Calu3 (cell line): Measurements from ENCODE around the gene TGM3. TPM values are rescaled to one million over a fixed set of nuclear protein-coding genes. Genes with fewer than 3 reads are reported as not detected.

Source experiments
- BruUV-seq: library from RNA; stranded (reverse); fragments of 400-500 nt; replicated peaks from 2 replicates; lab custom pipeline; 2021; lab: Mats Ljungman, UMichigan
- CTCF ChIA-PET: fragments of 300-600 bp; sonication (Branson Sonifier 250); formaldehyde crosslinking; loops from one replicate; lab custom pipeline; 2022; ENCODE audit warnings: antibody characterized with exemption; lab: Charles Lee
- DNase-seq: peaks from one replicate; pipeline ENCODE4 v3.0.0; 2022
- H3K27ac Mint-ChIP-seq: one replicate; pipeline ENCODE4 v1.8.0; 2022; ENCODE audit warnings: mixed read lengths; ENCODE audit not compliant: unreplicated experiment
- H3K27me3 Mint-ChIP-seq: one replicate; pipeline ENCODE4 v1.8.0; 2022; ENCODE audit warnings: mixed read lengths; ENCODE audit not compliant: unreplicated experiment
- H3K36me3 Mint-ChIP-seq: one replicate; pipeline ENCODE4 v1.8.0; 2022; ENCODE audit warnings: mild to moderate bottlenecking, moderate library complexity, mixed read lengths; ENCODE audit not compliant: insufficient read depth, unreplicated experiment
- H3K4me1 Mint-ChIP-seq: one replicate; pipeline ENCODE4 v1.8.0; 2022; ENCODE audit warnings: mild to moderate bottlenecking, low read depth, mixed read lengths; ENCODE audit not compliant: unreplicated experiment
- H3K4me3 Mint-ChIP-seq: one replicate; pipeline ENCODE4 v1.8.0; 2022; ENCODE audit warnings: mild to moderate bottlenecking, low read depth, moderate library complexity, mixed read lengths; ENCODE audit not compliant: unreplicated experiment
- H3K9me3 Mint-ChIP-seq: one replicate; pipeline ENCODE4 v1.8.0; 2022; ENCODE audit warnings: low read depth, mixed read lengths; ENCODE audit not compliant: unreplicated experiment
- CTCF ChIP-seq: fragments of 200-600 bp; IDR thresholded peaks from one replicate; pipeline ENCODE4 v1.8.0; 2022; ENCODE audit warnings: antibody characterized with exemption; ENCODE audit not compliant: unreplicated experiment
- intact Hi-C: fragments of 100-400 bp; cut with micrococcal nuclease; formaldehyde crosslinking; loops from one replicate; pipeline ENCODE4 v1.10.0; 2022; ENCODE audit not compliant: unreplicated experiment
- total RNA-seq: library from RNA; stranded (reverse); gene quantifications from 2 replicates; pipeline ENCODE4 v1.2.3, GENCODE V29; 2022

The TGM3 gene
- total RNA-seq, 1 experiment from 2014 or later: not detected

DNA sequence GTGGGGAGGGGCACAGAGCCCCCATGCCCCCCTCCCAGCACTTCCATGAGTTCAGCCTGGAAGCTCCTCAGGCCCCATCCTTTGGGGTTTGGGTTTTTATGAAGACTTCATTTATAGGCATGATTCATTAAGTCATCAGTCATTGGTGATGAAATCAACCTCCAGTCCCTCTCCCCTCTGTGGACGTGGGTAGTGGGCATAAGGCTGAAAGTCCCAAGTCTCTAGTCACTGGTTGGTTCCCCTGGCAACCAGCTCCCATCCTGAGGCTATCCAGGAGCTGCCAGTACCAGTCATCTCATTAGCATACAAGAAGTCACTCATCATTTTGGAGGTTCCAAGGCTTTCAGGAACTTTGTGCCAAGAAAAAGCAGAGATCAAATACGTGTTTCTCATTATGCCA, 9.2 kb downstream of the TGM3 start:
- Mint-ChIP-seq H3K27me3 (no peaks in the 10 kb centered on the region), H3K36me3 (no peaks in the 10 kb centered on the region), H3K4me3 (no peak overlapping the region), H3K4me1 (peaks cover 3% of the 10 kb centered on the region), H3K9me3 (no peaks in the 10 kb centered on the region), H3K27ac (no peak overlapping the region)
- DNase-seq: no peak
- CTCF ChIA-PET: interaction anchor here (0.6 kb wide), 1 partner anchor 1578 kb away, joined by 6 read pairs; no protein-coding TSS in a partner anchor
- no TSS peak for BruUV-seq
- no peak for TF ChIP-seq CTCF
- intact Hi-C loops: no loop called here

GRCh38 chr20:2305479-2305878, 9.7 kb downstream of the TGM3 start:
- CTCF ChIA-PET: interaction anchor here (0.6 to 1.2 kb wide), 2 partner anchors 28 to 1578 kb away, joined by 3 to 6 read pairs; no protein-coding TSS in a partner anchor
- no TSS peak for BruUV-seq
- Mint-ChIP-seq H3K27ac (no peak overlapping the region), H3K4me1 (no peaks in the 10 kb centered on the region), H3K9me3 (no peaks in the 10 kb centered on the region), H3K27me3 (peaks cover 2% of the 10 kb centered on the region), H3K36me3 (no peaks in the 10 kb centered on the region), H3K4me3 (no peak overlapping the region)
- no peak for DNase-seq
- intact Hi-C loops: no loop called here
- no peak for TF ChIP-seq CTCF

DNA sequence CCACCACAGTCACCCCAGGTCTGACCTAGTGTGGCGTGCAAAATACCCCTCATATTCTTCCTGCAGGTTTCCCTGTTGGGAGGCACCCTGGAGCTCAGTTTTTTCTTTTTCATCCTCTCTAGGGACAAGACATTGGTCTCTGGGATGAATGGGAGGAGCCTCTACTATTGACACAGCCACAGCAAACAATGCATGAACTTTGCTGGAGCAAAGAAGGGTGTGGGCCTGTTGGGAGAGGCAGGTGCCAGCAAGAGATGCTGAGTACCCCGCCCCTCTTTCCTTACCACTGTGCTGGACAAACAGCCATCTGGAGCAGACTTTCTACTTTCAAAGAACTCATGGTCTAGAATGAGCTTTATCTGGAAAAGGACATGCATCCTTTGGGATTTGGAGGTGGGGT, 10.1 kb downstream of the TGM3 start:
- no peak for TF ChIP-seq CTCF
- intact Hi-C loops: no loop called here
- Mint-ChIP-seq H3K4me3 (no peak overlapping the region), H3K4me1 (no peaks in the 10 kb centered on the region), H3K27ac (no peak overlapping the region), H3K36me3 (no peaks in the 10 kb centered on the region), H3K27me3 (peaks cover 7% of the 10 kb centered on the region), H3K9me3 (no peaks in the 10 kb centered on the region)
- BruUV-seq: no TSS peak
- DNase-seq: peak; percentile 6
- CTCF ChIA-PET: interaction anchor here (1.2 kb wide), 1 partner anchor 27 kb away, joined by 3 read pairs; no protein-coding TSS in a partner anchor

DNA sequence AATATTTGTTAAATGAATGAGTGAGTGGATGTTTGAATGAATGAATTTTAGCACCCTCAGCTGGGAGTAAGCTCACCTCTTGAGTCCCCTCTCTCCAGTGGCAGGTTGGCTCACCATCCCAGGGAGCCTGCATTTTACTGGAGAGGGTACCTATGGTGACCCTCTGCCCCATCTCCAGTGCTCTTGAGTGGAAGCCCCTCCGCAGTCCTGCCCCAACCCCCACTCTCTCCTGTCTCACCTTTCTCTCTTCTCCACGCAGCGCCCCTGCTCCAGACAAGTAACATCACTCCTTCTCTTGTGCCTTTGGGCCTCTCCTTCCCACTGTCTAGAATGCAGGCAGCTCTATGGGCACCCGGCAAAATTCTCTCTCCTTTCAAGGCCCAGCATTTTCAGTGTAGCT, 11.3 kb downstream of the TGM3 start:
- peaks cover 14% of the 10 kb centered on the region for H3K27me3 Mint-ChIP-seq
- CTCF ChIA-PET: no interaction called here

More for the DNA sequence above, 11.3 kb downstream of the TGM3 start:
- intact Hi-C loops: no loop called here
- no peak for DNase-seq
- no TSS peak for BruUV-seq
- Mint-ChIP-seq H3K27ac (no peak overlapping the region), H3K4me1 (no peaks in the 10 kb centered on the region), H3K4me3 (no peak overlapping the region), H3K9me3 (no peaks in the 10 kb centered on the region), H3K36me3 (no peaks in the 10 kb centered on the region)
- TF ChIP-seq CTCF: no peak
